ENCODE data around the gene SIPA1. TPM values are rescaled to one million over a fixed set of nuclear protein-coding genes. Genes with fewer than 3 reads are reported as not detected.

SIPA1 gene
- total RNA-seq, 2 donors from 2014 or later = 47.9 to 69.8 TPM

GRCh38 chr11:65643971-65644370, 6.1 kb downstream of the SIPA1 start:
- Histone ChIP-seq H3K4me3 (no peak overlapping the region), H3K4me1 (ENCODE audit: control insufficient read depth in 1 of 2, low read depth in 2 of 2) (peaks cover 7 to 20% of the 10 kb centered on the region in 2 donors), H3K36me3 (peaks cover 18% of the 10 kb centered on the region), H3K27me3 (replicated peaks; ENCODE audit: insufficient read depth) (no peaks in the 10 kb centered on the region), H3K9me3 (no peaks in the 10 kb centered on the region), H3K27ac (no peak overlapping the region)
- TF ChIP-seq, protein P1, sequence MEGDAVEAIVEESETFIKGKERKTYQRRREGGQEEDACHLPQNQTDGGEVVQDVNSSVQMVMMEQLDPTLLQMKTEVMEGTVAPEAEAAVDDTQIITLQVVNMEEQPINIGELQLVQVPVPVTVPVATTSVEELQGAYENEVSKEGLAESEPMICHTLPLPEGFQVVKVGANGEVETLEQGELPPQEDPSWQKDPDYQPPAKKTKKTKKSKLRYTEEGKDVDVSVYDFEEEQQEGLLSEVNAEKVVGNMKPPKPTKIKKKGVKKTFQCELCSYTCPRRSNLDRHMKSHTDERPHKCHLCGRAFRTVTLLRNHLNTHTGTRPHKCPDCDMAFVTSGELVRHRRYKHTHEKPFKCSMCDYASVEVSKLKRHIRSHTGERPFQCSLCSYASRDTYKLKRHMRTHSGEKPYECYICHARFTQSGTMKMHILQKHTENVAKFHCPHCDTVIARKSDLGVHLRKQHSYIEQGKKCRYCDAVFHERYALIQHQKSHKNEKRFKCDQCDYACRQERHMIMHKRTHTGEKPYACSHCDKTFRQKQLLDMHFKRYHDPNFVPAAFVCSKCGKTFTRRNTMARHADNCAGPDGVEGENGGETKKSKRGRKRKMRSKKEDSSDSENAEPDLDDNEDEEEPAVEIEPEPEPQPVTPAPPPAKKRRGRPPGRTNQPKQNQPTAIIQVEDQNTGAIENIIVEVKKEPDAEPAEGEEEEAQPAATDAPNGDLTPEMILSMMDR (IDR thresholded peaks at IDR 0.05) = no peak
- ATAC-seq (ENCODE audit: insufficient number of reproducible peaks, low FRiP score, low read depth) = no peak
- DNase-seq (ENCODE audit: low spot score) = no peak

GRCh38 chr11:65644837-65645236, 6.9 kb downstream of the SIPA1 start:
- no peak overlapping the region for H3K27ac ChIP-seq
- TF ChIP-seq, protein P1 (IDR thresholded peaks at IDR 0.05) = no peak
- DNase-seq (ENCODE audit: low spot score) (no peak), ATAC-seq (ENCODE audit: insufficient number of reproducible peaks, low FRiP score, low read depth) (no peak)
- H3K9me3 ChIP-seq = no peaks in the 10 kb centered on the region
- H3K36me3 ChIP-seq = peaks cover 27% of the 10 kb centered on the region
- H3K4me1 ChIP-seq (ENCODE audit: control insufficient read depth in 1 of 2, low read depth in 2 of 2) = peaks cover 3 to 12% of the 10 kb centered on the region in 2 donors
- no peak overlapping the region for H3K4me3 ChIP-seq
- H3K27me3 ChIP-seq (replicated peaks; ENCODE audit: insufficient read depth) = no peaks in the 10 kb centered on the region

- Histone ChIP-seq H3K4me3 (no peak overlapping the region), H3K27ac (peak overlapping the region in 1 of 2 donors; percentile 17), H3K27me3 (replicated peaks; ENCODE audit: insufficient read depth) (no peaks in the 10 kb centered on the region), H3K4me1 (ENCODE audit: control insufficient read depth in 1 of 2, low read depth in 2 of 2) (peaks cover 0 to 5% of the 10 kb centered on the region in 2 donors), H3K36me3 (peaks cover 34% of the 10 kb centered on the region), H3K9me3 (no peaks in the 10 kb centered on the region)
- DNase-seq (ENCODE audit: low spot score) (no peak), ATAC-seq (ENCODE audit: insufficient number of reproducible peaks, low FRiP score, low read depth) (no peak)
- TF ChIP-seq, protein P1 (IDR thresholded peaks at IDR 0.05) = no peak
Measured at GRCh38 chr11:65645710-65646109, 7.8 kb downstream of the SIPA1 start.

DNA sequence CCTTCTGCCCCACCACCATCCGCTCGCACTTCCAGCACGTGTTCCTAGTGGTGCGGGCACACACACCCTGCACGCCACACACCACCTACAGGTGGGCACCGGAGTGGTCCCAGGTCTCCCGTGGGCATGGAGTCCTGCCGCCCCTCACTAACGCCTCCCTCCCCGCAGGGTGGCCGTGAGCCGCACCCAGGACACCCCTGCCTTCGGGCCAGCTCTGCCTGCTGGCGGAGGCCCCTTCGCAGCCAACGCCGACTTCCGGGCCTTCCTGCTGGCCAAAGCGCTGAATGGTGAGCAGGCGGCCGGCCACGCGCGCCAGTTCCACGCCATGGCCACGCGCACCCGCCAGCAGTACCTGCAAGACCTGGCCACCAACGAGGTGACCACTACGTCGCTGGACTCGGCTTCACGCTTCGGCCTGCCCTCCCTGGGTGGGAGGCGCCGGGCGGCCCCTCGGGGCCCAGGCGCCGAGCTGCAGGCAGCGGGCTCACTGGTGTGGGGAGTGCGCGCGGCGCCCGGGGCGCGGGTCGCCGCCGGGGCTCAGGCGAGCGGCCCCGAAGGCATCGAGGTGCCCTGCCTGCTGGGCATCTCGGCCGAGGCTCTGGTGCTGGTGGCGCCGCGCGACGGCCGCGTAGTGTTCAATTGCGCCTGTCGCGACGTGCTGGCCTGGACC, 8.5 kb downstream of the SIPA1 start:
- TF ChIP-seq, protein P1 (IDR thresholded peaks at IDR 0.05) = no peak
- ATAC-seq (ENCODE audit: insufficient number of reproducible peaks, low FRiP score, low read depth) (no peak), DNase-seq (ENCODE audit: low spot score) (no peak)
- Histone ChIP-seq H3K4me1 (ENCODE audit: control insufficient read depth in 1 of 2, low read depth in 2 of 2) (peaks cover 0 to 4% of the 10 kb centered on the region in 2 donors), H3K27ac (no peak overlapping the region), H3K27me3 (replicated peaks; ENCODE audit: insufficient read depth) (no peaks in the 10 kb centered on the region), H3K4me3 (no peak overlapping the region), H3K36me3 (peaks cover 34% of the 10 kb centered on the region), H3K9me3 (no peaks in the 10 kb centered on the region)

DNA sequence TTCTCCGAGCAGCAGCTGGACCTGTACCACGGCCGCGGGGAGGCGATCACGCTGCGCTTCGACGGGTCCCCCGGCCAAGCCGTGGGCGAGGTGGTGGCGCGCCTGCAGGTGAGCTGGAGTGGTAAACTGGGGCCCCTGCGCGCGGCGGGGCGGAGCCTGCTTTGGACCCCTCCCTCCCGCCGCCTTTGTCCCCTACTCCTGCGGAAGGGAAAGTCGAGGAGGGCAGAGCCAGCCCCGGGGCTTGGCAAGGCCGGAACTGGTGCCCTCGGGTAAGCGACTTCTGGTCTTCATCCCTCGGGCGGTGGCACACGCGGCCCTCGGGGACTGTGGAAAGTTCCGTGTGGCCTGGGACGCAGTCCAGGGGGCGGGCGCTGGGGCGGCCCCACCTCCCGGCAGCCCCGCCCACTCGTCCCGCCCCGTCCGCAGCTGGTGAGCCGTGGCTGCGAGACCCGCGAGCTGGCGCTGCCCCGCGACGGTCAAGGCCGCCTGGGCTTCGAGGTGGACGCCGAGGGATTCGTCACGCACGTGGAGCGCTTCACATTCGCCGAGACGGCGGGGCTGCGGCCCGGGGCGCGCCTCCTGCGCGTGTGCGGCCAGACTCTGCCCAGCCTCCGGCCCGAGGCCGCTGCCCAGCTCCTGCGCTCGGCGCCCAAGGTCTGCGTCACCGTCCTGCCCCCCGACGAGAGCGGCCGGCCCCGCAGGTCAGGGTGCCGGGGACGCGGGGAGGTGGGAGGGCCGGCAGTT, 9.2 kb downstream of the SIPA1 start:
- Histone ChIP-seq H3K27ac (peak overlapping the region in 1 of 2 donors; percentile 34), H3K36me3 (peaks cover 34% of the 10 kb centered on the region), H3K27me3 (replicated peaks; ENCODE audit: insufficient read depth) (no peaks in the 10 kb centered on the region), H3K4me3 (peak overlapping the region; percentile 56), H3K9me3 (no peaks in the 10 kb centered on the region), H3K4me1 (ENCODE audit: control insufficient read depth in 1 of 2, low read depth in 2 of 2) (peaks cover 5 to 9% of the 10 kb centered on the region in 2 donors)
- ATAC-seq (ENCODE audit: insufficient number of reproducible peaks, low FRiP score, low read depth) = no peak
- TF ChIP-seq, protein P1 (IDR thresholded peaks at IDR 0.05) = no peak
- no peak for DNase-seq (ENCODE audit: low spot score)
